Testis (tissue), 3 donors: Measurements from ENCODE around the gene ZNF692. TPM values are rescaled to one million over a fixed set of nuclear protein-coding genes. Genes with fewer than 3 reads are reported as not detected.

ENCODE experiments used
- DNase-seq: peaks from one replicate; pipeline ENCODE4 v3.0.0-alpha.2; 2019
- H3K27ac ChIP-seq, 2 donors: fragments of 200-600 bp; sonication (generic); one replicate each; pipeline ENCODE4 v1.5.1; 2019
- H3K27me3 ChIP-seq: fragments of 200-600 bp; sonication (generic); one replicate; pipeline ENCODE4 v1.5.1; 2019
- H3K36me3 ChIP-seq: fragments of 200-600 bp; sonication (generic); one replicate; pipeline ENCODE4 v1.5.1; 2017; ENCODE audit warnings: low read depth; ENCODE audit errors: missing control alignments
- H3K4me1 ChIP-seq: fragments of 200-600 bp; sonication (generic); one replicate; pipeline ENCODE4 v1.5.1; 2019
- H3K4me3 ChIP-seq, 2 donors: fragments of 200-600 bp; sonication (generic); one replicate each; pipeline ENCODE4 v1.5.1; 2017 to 2019
- H3K9me3 ChIP-seq: fragments of 200-600 bp; sonication (generic); one replicate; pipeline ENCODE4 v1.5.1; 2017
- POLR2A ChIP-seq: fragments of 450-650 bp; IDR thresholded peaks from one replicate; pipeline ENCODE4 v1.6.1; 2017; ENCODE audit warnings: antibody characterized with exemption, mild to moderate bottlenecking, moderate library complexity
- WGBS, 2 donors: methylation state at CpG; one replicate each; pipeline ENCODE4 v1.1.5; 2018; 5-methylcytosine and 5-hydroxymethylcytosine counted together
- intact Hi-C: fragments of 100-400 bp; cut with DNase I; formaldehyde crosslinking; loops from one replicate; pipeline ENCODE4 v1.15.1; 2023; ENCODE audit warnings: low total_unique reads
- polyA plus RNA-seq: library from polyadenylated mRNA; stranded (reverse); fragments of 350-450 nt; fragmentation: Illumina TruSeq; extraction: RNeasy Lipid Tissue Mini Kit (QIAGEN cat#74804); gene quantifications from one replicate; pipeline ENCODE4 v1.2.3, GENCODE V29; 2014; ENCODE audit warnings: low read depth, low replicate concordance; ENCODE audit not compliant: insufficient read depth
- total RNA-seq, 2 donors: library from RNA; depleted of rRNA; stranded (reverse); fragments of >200 nt; gene quantifications; one replicate each; pipeline ENCODE4 v1.2.3, GENCODE V29; 2016
- TF ChIP-seq, protein P1 (sequence below), 3 experiments: fragments of 450-650 bp in 2 of 3; fragments of 200-600 bp in 1 of 3; sonication (generic) in 1 of 3; IDR thresholded peaks; one replicate each; pipeline ENCODE4 v1.5.1; 2016 to 2019; ENCODE audit warnings: antibody characterized with exemption in 3 of 3, mild to moderate bottlenecking in 2 of 3, moderate library complexity in 1 of 3

Gene ZNF692
- total and polyA plus RNA-seq, 3 donors from 2014 or later, result 82.9 to 89.4 (median 86.2) TPM

DNA sequence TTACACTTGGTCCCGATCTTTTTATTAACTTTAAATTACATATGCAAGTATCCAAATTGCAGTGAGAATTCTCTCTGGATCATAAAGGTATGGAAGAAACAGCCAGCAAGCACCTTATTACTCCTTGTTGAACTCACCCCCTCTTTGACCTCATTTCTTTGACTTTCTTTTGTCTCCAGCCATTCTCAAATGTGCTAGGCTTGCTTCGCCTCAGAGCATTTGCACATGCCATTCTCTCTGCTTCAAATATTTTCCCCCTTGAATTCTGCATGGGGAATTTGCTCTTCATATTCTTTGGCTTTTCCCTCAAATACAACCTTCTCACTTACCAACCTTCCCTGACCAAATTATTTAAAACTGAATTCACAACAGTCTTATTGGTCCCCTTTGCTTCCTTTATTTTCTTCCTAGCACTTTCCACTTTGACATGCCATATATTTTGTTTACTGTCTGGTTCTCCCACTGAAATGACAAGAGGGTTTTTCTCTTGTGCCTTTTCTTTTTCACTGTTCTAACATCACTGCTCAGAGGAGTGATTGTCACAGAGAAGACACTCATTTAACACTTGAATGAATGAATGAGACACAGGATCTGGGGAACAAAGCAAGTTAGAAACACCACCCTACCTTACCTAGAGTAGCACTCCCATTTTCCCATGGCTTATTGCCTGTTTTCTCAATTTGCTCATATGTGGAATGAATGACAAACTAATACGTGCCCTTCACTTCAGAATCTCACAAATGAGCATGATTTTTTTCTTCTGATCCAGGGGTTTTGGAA, 45.7 kb upstream of the ZNF692 start:
- no peaks in the 10 kb centered on the region for H3K36me3 ChIP-seq
- intact Hi-C loops, result no loop called here
- DNase-seq, result no peak
- H3K9me3 ChIP-seq, result no peaks in the 10 kb centered on the region
- H3K4me1 ChIP-seq, result peaks cover 12% of the 10 kb centered on the region
- H3K4me3 ChIP-seq, result peak overlapping the region in 1 of 2 donors; percentile 70
- TF ChIP-seq, protein P1, sequence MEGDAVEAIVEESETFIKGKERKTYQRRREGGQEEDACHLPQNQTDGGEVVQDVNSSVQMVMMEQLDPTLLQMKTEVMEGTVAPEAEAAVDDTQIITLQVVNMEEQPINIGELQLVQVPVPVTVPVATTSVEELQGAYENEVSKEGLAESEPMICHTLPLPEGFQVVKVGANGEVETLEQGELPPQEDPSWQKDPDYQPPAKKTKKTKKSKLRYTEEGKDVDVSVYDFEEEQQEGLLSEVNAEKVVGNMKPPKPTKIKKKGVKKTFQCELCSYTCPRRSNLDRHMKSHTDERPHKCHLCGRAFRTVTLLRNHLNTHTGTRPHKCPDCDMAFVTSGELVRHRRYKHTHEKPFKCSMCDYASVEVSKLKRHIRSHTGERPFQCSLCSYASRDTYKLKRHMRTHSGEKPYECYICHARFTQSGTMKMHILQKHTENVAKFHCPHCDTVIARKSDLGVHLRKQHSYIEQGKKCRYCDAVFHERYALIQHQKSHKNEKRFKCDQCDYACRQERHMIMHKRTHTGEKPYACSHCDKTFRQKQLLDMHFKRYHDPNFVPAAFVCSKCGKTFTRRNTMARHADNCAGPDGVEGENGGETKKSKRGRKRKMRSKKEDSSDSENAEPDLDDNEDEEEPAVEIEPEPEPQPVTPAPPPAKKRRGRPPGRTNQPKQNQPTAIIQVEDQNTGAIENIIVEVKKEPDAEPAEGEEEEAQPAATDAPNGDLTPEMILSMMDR (IDR thresholded peaks at IDR 0.05), result no peak
- TF ChIP-seq POLR2A, result no peak
- H3K27me3 ChIP-seq, result no peaks in the 10 kb centered on the region
- 62 to 79% methylated on average over 3 of the region's 3 CpGs for WGBS, 2 donors
- H3K27ac ChIP-seq, result peak overlapping the region in 1 of 2 donors; percentile 94

DNA sequence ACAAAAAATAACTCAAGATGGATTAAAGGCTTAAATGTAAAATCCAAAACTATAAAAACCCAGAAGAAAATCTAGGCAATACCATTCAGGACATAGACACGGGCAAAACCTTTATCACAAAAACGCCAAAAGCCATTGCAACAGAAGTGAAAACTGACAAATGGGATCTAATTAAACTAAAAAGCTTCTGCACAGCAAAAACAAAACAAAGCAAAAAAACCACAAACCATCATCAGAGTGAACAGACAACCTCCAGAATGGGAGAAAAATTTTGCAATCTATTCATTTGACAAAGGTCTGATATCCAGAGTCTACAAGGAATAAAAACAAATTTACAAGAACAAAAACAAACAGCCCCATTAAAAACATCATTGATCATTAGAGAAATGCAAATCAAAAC, 42.7 kb upstream of the ZNF692 start:
- WGBS, 2 donors, result 79 to 85% methylated on average over 2 of the region's 2 CpGs
- no peaks in the 10 kb centered on the region for H3K27me3 ChIP-seq
- no peaks in the 10 kb centered on the region for H3K36me3 ChIP-seq
- H3K9me3 ChIP-seq, result no peaks in the 10 kb centered on the region
- intact Hi-C loops, result no loop called here
- TF ChIP-seq POLR2A, result no peak
- TF ChIP-seq, protein P1 (IDR thresholded peaks at IDR 0.05), result no peak
- H3K4me3 ChIP-seq, result no peak overlapping the region
- no peaks in the 10 kb centered on the region for H3K4me1 ChIP-seq
- no peak for DNase-seq
- no peak overlapping the region for H3K27ac ChIP-seq

DNA sequence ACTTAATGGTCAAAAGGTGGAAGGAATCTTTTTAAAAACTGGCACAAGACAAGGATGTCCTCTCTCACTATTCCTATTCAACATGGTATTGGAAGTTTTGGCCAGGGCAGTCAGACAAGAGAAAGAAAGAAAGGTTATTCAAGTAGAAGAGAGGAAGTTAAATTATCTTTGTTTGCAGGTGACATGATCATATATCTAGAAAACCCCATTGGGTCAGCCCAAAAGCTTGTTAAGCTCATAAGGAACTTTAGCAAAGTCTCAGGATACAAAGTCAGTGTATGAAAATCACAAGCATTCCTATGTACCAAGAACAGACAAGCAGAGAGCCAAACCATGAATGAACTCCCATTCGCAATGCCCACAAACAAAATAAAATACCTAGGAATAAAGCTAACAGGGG, 41.8 kb upstream of the ZNF692 start:
- TF ChIP-seq, protein P1 (IDR thresholded peaks at IDR 0.05), result no peak
- no peak for TF ChIP-seq POLR2A
- intact Hi-C loops, result no loop called here
- Histone ChIP-seq H3K4me1 (no peaks in the 10 kb centered on the region), H3K36me3 (no peaks in the 10 kb centered on the region), H3K4me3 (no peak overlapping the region), H3K27ac (no peak overlapping the region), H3K9me3 (no peaks in the 10 kb centered on the region), H3K27me3 (no peaks in the 10 kb centered on the region)
- DNase-seq, result no peak
- WGBS, 2 donors, result 85 to 91% methylated on average over 1 of the region's 1 CpG

DNA sequence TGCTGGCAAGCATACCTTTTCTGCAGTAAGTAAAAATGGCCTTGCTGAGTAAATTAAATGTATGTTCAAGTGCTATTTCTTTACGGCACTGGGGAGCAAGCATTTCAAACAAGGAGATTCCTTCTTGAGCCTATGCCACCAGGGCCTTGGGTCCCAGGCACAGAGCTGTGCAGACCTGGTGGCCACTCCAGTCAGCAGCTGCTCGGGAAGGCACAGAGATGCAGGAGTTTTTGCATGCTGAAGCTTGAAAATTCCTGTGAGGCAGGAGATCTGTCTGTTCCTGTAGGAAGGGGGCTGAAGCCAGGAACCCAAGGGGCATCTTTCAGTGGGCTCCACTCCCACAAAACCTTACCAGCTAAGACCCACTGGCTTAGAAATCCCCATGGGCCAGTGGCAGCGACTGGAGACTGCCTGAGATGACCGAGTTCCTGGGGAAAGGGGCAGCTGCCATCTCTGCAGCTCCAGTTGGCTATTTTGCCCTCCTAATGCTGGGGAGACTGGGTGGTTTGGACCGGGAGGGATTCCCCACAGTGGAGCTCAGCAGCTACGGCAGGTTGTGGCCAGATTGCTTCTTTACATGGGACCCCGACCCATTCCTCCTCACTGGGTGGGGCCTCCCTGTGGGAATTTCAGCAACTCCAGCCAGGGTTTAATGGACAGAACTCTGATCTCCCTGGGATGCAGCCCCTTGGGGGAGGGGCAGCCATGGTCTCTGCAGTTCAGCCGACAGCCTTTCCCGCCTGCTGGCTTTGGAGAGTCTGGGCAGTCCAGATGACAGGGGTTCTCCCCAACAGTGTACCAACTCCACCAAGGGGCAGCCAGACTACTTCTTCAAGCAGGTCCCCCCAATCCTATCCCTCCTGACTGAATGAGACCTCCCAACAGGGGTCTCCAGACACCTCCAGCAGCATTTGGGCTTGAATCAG, 38.8 kb upstream of the ZNF692 start:
- DNase-seq, result no peak
- Histone ChIP-seq H3K9me3 (no peaks in the 10 kb centered on the region), H3K4me1 (no peaks in the 10 kb centered on the region), H3K4me3 (no peak overlapping the region), H3K27me3 (no peaks in the 10 kb centered on the region), H3K27ac (no peak overlapping the region), H3K36me3 (no peaks in the 10 kb centered on the region)
- no peak for TF ChIP-seq POLR2A
- TF ChIP-seq, protein P1 (IDR thresholded peaks at IDR 0.05), result no peak
- intact Hi-C loops, result no loop called here
- WGBS, 2 donors, result 82 to 87% methylated on average over 3 to 9 of the region's 9 CpGs
